Neutrophil (primary cell): Measurements from ENCODE around the gene TRAPPC6A.

Experiments
- H3K27ac ChIP-seq: fragments of 200-600 bp; sonication (generic); 2 replicates; pipeline ENCODE4 v1.5.1; 2016; ENCODE audit warnings: mild to moderate bottlenecking, moderate library complexity
- H3K27me3 ChIP-seq: fragments of 200-600 bp; sonication (generic); 2 replicates; pipeline ENCODE4 v1.6.0; 2016; ENCODE audit warnings: mild to moderate bottlenecking
- H3K36me3 ChIP-seq: fragments of 200-600 bp; sonication (generic); 2 replicates; pipeline ENCODE4 v1.5.1; 2017
- H3K4me1 ChIP-seq, 2 experiments: fragments of 200-600 bp in 1 of 2; sonication (generic) in 1 of 2; 1 replicate in 1 of 2; 2 replicates in 1 of 2; pipeline versions ENCODE4 v1.5.1 to v1.6.1; 2013 to 2016; ENCODE audit warnings: low read depth in 1 of 2, low read length in 1 of 2, mild to moderate bottlenecking in 1 of 2, moderate library complexity in 1 of 2; ENCODE audit not compliant: control insufficient read depth in 1 of 2, insufficient read depth in 1 of 2
- H3K4me3 ChIP-seq, 2 experiments: fragments of 200-600 bp in 1 of 2; sonication (generic) in 1 of 2; 1 replicate in 1 of 2; 2 replicates in 1 of 2; pipeline ENCODE4 v1.5.1; 2013 to 2016; ENCODE audit warnings: low read depth in 1 of 2, low read length in 1 of 2, mild to moderate bottlenecking in 1 of 2, moderate library complexity in 1 of 2
- H3K9me3 ChIP-seq: fragments of 200-600 bp; sonication (generic); 2 replicates; pipeline ENCODE4 v1.5.1; 2016
- CTCF ChIP-seq: fragments of 200-600 bp; sonication (generic); IDR thresholded peaks from 2 replicates; pipeline ENCODE4 v1.5.1; 2016; ENCODE audit warnings: antibody characterized with exemption

TRAPPC6A gene

GRCh38 chr19:45133661-45134060, 44.4 kb downstream of the TRAPPC6A start:
- no peak for TF ChIP-seq CTCF

GRCh38 chr19:45130888-45131615, 47.0 kb downstream of the TRAPPC6A start:
- TF ChIP-seq CTCF = no peak
- H3K36me3 ChIP-seq = no peaks in the 10 kb centered on the region
- no peak overlapping the region for H3K4me3 ChIP-seq
- no peak overlapping the region for H3K27ac ChIP-seq
- H3K9me3 ChIP-seq = no peaks in the 10 kb centered on the region
- H3K27me3 ChIP-seq = no peaks in the 10 kb centered on the region
- H3K4me1 ChIP-seq = peaks cover 0 to 3% of the 10 kb centered on the region in 2 experiments

More at GRCh38 chr19:45133661-45134060, 44.4 kb downstream of the TRAPPC6A start:
- no peaks in the 10 kb centered on the region for H3K4me1 ChIP-seq
- no peak overlapping the region for H3K4me3 ChIP-seq
- no peak overlapping the region for H3K27ac ChIP-seq
- no peaks in the 10 kb centered on the region for H3K36me3 ChIP-seq
- no peaks in the 10 kb centered on the region for H3K9me3 ChIP-seq
- no peaks in the 10 kb centered on the region for H3K27me3 ChIP-seq

GRCh38 chr19:45130236-45130635, 47.8 kb downstream of the TRAPPC6A start:
- Histone ChIP-seq H3K4me3 (no peak overlapping the region), H3K9me3 (no peaks in the 10 kb centered on the region), H3K27me3 (no peaks in the 10 kb centered on the region), H3K36me3 (no peaks in the 10 kb centered on the region), H3K4me1 (peaks cover 0 to 6% of the 10 kb centered on the region in 2 experiments), H3K27ac (no peak overlapping the region)
- TF ChIP-seq CTCF = no peak

GRCh38 chr19:45128806-45129205, 49.2 kb downstream of the TRAPPC6A start:
- no peak overlapping the region for H3K27ac ChIP-seq
- TF ChIP-seq CTCF = no peak
- no peak overlapping the region for H3K4me3 ChIP-seq
- peaks cover 0 to 6% of the 10 kb centered on the region in 2 experiments for H3K4me1 ChIP-seq
- H3K9me3 ChIP-seq = no peaks in the 10 kb centered on the region
- no peaks in the 10 kb centered on the region for H3K27me3 ChIP-seq
- H3K36me3 ChIP-seq = no peaks in the 10 kb centered on the region

- Histone ChIP-seq H3K4me3 (no peak overlapping the region), H3K9me3 (no peaks in the 10 kb centered on the region), H3K36me3 (peaks cover 3% of the 10 kb centered on the region), H3K27ac (no peak overlapping the region), H3K27me3 (no peaks in the 10 kb centered on the region), H3K4me1 (peaks cover 0 to 6% of the 10 kb centered on the region in 2 experiments)
- no peak for TF ChIP-seq CTCF
Observed at GRCh38 chr19:45128146-45128545, 49.9 kb downstream of the TRAPPC6A start.
